Activated CD4-positive, alpha-beta T cell treated with anti-CD3 and anti-CD28 coated beads for 36 hours (primary cell): Measurements from ENCODE around the gene SCN3A. TPM values are rescaled to one million over a fixed set of nuclear protein-coding genes. Genes with fewer than 3 reads are reported as not detected.

Experiments
- ATAC-seq: fragments of 200-7000 bp; cut with Tn5 transposase; one replicate; pipeline ENCODE4 v1.10.0; 2021; ENCODE audit warnings: mild to moderate bottlenecking, moderate library complexity
- CTCF ChIA-PET: fragments of 350-600 bp; sonication (Branson Sonifier 250); formaldehyde crosslinking; loops from one replicate; lab custom pipeline; 2021; ENCODE audit warnings: antibody characterized with exemption; lab: Charles Lee
- POLR2A ChIA-PET: fragments of 350-600 bp; sonication (Branson Sonifier 250); formaldehyde crosslinking; loops from one replicate; lab custom pipeline; 2021; ENCODE audit warnings: antibody characterized with exemption, inconsistent platforms; lab: Charles Lee
- DNase-seq: peaks from one replicate; pipeline ENCODE4 v3.0.0-alpha.2; 2020
- H3K27ac Mint-ChIP-seq: one replicate; pipeline ENCODE4 v1.8.0; 2021; ENCODE audit warnings: mixed read lengths
- H3K27me3 Mint-ChIP-seq: one replicate; pipeline ENCODE4 v1.8.0; 2021; ENCODE audit warnings: mixed read lengths
- H3K36me3 Mint-ChIP-seq: one replicate; pipeline ENCODE4 v1.8.0; 2021; ENCODE audit warnings: low read depth, mixed read lengths
- H3K4me1 Mint-ChIP-seq: one replicate; pipeline ENCODE4 v1.8.0; 2021; ENCODE audit warnings: mixed read lengths
- H3K4me3 Mint-ChIP-seq: one replicate; pipeline ENCODE4 v1.8.0; 2021; ENCODE audit warnings: mild to moderate bottlenecking, moderate library complexity, mixed read lengths
- H3K9me3 Mint-ChIP-seq: one replicate; pipeline ENCODE4 v1.8.0; 2021; ENCODE audit warnings: low read depth, mixed read lengths
- intact Hi-C, 2 experiments: fragments of 100-400 bp; cut with DNase I in 1 of 2; cut with micrococcal nuclease in 1 of 2; formaldehyde crosslinking; loops; one replicate each; pipeline versions ENCODE4 v1.14.2 to v1.15.1; 2022 to 2024; cut with DNase I, micrococcal nuclease
- total RNA-seq, 2 experiments: library from RNA; stranded (reverse); gene quantifications; one replicate each; pipeline ENCODE4 v1.2.3, GENCODE V29; 2021

The SCN3A gene
- total RNA-seq, 2 experiments from 2014 or later: 0.23 to 0.30 TPM

GRCh38 chr2:165185633-165186032 lies 18.2 kb downstream of the SCN3A start:
- no peaks in the 10 kb centered on the region for H3K4me1 Mint-ChIP-seq
- H3K4me3 Mint-ChIP-seq: no peak overlapping the region
- H3K27ac Mint-ChIP-seq: no peak overlapping the region
- no peak for ATAC-seq
- ChIA-PET POLR2A (no interaction called here), CTCF (interaction anchor here (1.6 kb wide), 1 partner anchor 18 kb away, joined by 4 read pairs; the partner anchor contains the start of gene SCN3A)
- intact Hi-C loops: no loop called here
- H3K9me3 Mint-ChIP-seq: no peaks in the 10 kb centered on the region
- no peaks in the 10 kb centered on the region for H3K27me3 Mint-ChIP-seq
- no peaks in the 10 kb centered on the region for H3K36me3 Mint-ChIP-seq
- DNase-seq: no peak

GRCh38 chr2:165182029-165182428 lies 21.8 kb downstream of the SCN3A start:
- Mint-ChIP-seq H3K27me3 (peaks cover 2% of the 10 kb centered on the region), H3K4me1 (no peaks in the 10 kb centered on the region), H3K4me3 (no peak overlapping the region), H3K36me3 (no peaks in the 10 kb centered on the region), H3K27ac (no peak overlapping the region), H3K9me3 (no peaks in the 10 kb centered on the region)
- intact Hi-C loops: no loop called here
- DNase-seq (peak; percentile 8), ATAC-seq (no peak)
- POLR2A ChIA-PET: no interaction called here
- CTCF ChIA-PET: interaction anchor here (0.6 to 1.0 kb wide), 2 partner anchors 22 to 39 kb away, joined by 4 read pairs; partner anchors contain the start of gene SCN3A

- Mint-ChIP-seq H3K27me3 (peaks cover 3% of the 10 kb centered on the region), H3K9me3 (no peaks in the 10 kb centered on the region), H3K4me3 (no peak overlapping the region), H3K36me3 (no peaks in the 10 kb centered on the region), H3K4me1 (no peaks in the 10 kb centered on the region), H3K27ac (no peak overlapping the region)
- ChIA-PET POLR2A (no interaction called here), CTCF (no interaction called here)
- ATAC-seq: no peak
- intact Hi-C loops: no loop called here
- no peak for DNase-seq
Observed at GRCh38 chr2:165176780-165177179, 27.1 kb downstream of the SCN3A start.

- intact Hi-C loops: no loop called here
- peaks cover 1% of the 10 kb centered on the region for H3K27me3 Mint-ChIP-seq
- no peaks in the 10 kb centered on the region for H3K36me3 Mint-ChIP-seq
- no peak overlapping the region for H3K4me3 Mint-ChIP-seq
- H3K27ac Mint-ChIP-seq: no peak overlapping the region
- H3K4me1 Mint-ChIP-seq: no peaks in the 10 kb centered on the region
- ChIA-PET CTCF (interaction anchor here (1.4 kb wide), 1 partner anchor 31 kb away, joined by 4 read pairs; the partner anchor contains the start of gene SCN3A), POLR2A (no interaction called here)
- no peak for DNase-seq
- H3K9me3 Mint-ChIP-seq: no peaks in the 10 kb centered on the region
- ATAC-seq: no peak
Observed at GRCh38 chr2:165173215-165173614, 30.6 kb downstream of the SCN3A start.

- intact Hi-C loops: no loop called here
- CTCF ChIA-PET: no interaction called here
- H3K36me3 Mint-ChIP-seq: no peaks in the 10 kb centered on the region
Observed at GRCh38 chr2:165164201-165164600, 39.6 kb downstream of the SCN3A start.

GRCh38 chr2:165163761-165164160 lies 40.1 kb downstream of the SCN3A start:
- ChIA-PET CTCF (interaction anchor here (1.2 kb wide), 1 partner anchor 22 kb away, joined by 3 read pairs; no protein-coding TSS in a partner anchor), POLR2A (no interaction called here)
- Mint-ChIP-seq H3K4me1 (no peaks in the 10 kb centered on the region), H3K4me3 (no peak overlapping the region), H3K36me3 (no peaks in the 10 kb centered on the region), H3K27ac (no peak overlapping the region), H3K27me3 (peaks cover 2% of the 10 kb centered on the region), H3K9me3 (no peaks in the 10 kb centered on the region)
- intact Hi-C loops: no loop called here
- ATAC-seq (no peak), DNase-seq (no peak)

More at GRCh38 chr2:165164201-165164600, 39.6 kb downstream of the SCN3A start:
- peaks cover 2% of the 10 kb centered on the region for H3K27me3 Mint-ChIP-seq
- H3K9me3 Mint-ChIP-seq: no peaks in the 10 kb centered on the region
- no peaks in the 10 kb centered on the region for H3K4me1 Mint-ChIP-seq
- no peak for ATAC-seq
- H3K4me3 Mint-ChIP-seq: no peak overlapping the region
- POLR2A ChIA-PET: no interaction called here
- no peak overlapping the region for H3K27ac Mint-ChIP-seq
- DNase-seq: no peak

- intact Hi-C loops: no loop called here
- H3K4me3 Mint-ChIP-seq: no peak overlapping the region
- no peaks in the 10 kb centered on the region for H3K4me1 Mint-ChIP-seq
- ChIA-PET POLR2A (no interaction called here), CTCF (interaction anchor here (1.2 kb wide), 1 partner anchor 21 kb away, joined by 3 read pairs; no protein-coding TSS in a partner anchor)
- no peaks in the 10 kb centered on the region for H3K36me3 Mint-ChIP-seq
- ATAC-seq (no peak), DNase-seq (no peak)
- no peaks in the 10 kb centered on the region for H3K9me3 Mint-ChIP-seq
- H3K27me3 Mint-ChIP-seq: peaks cover 2% of the 10 kb centered on the region
- H3K27ac Mint-ChIP-seq: no peak overlapping the region
Observed at GRCh38 chr2:165162466-165162865, 41.4 kb downstream of the SCN3A start.

- DNase-seq (no peak), ATAC-seq (no peak)
- no peak overlapping the region for H3K4me3 Mint-ChIP-seq
- no peaks in the 10 kb centered on the region for H3K36me3 Mint-ChIP-seq
- H3K27ac Mint-ChIP-seq: no peak overlapping the region
- H3K27me3 Mint-ChIP-seq: peaks cover 2% of the 10 kb centered on the region
- intact Hi-C loops: no loop called here
- H3K4me1 Mint-ChIP-seq: no peaks in the 10 kb centered on the region
- ChIA-PET CTCF (no interaction called here), POLR2A (no interaction called here)
- H3K9me3 Mint-ChIP-seq: no peaks in the 10 kb centered on the region
Observed at GRCh38 chr2:165161510-165161909, 42.3 kb downstream of the SCN3A start.

GRCh38 chr2:165157160-165157559 lies 46.7 kb downstream of the SCN3A start:
- ATAC-seq: no peak
- CTCF ChIA-PET: no interaction called here

GRCh38 chr2:165155152-165155551 lies 48.7 kb downstream of the SCN3A start:
- no peaks in the 10 kb centered on the region for H3K9me3 Mint-ChIP-seq
- POLR2A ChIA-PET: no interaction called here

More at GRCh38 chr2:165157160-165157559, 46.7 kb downstream of the SCN3A start:
- POLR2A ChIA-PET: no interaction called here
- no peaks in the 10 kb centered on the region for H3K9me3 Mint-ChIP-seq
- H3K36me3 Mint-ChIP-seq: no peaks in the 10 kb centered on the region
- no peaks in the 10 kb centered on the region for H3K4me1 Mint-ChIP-seq
- H3K27ac Mint-ChIP-seq: no peak overlapping the region
- intact Hi-C loops: no loop called here
- DNase-seq: no peak
- H3K4me3 Mint-ChIP-seq: no peak overlapping the region
- H3K27me3 Mint-ChIP-seq: no peaks in the 10 kb centered on the region

GRCh38 chr2:165149439-165149838 lies 54.4 kb downstream of the SCN3A start:
- intact Hi-C loops: no loop called here

More at GRCh38 chr2:165155152-165155551, 48.7 kb downstream of the SCN3A start:
- CTCF ChIA-PET: interaction anchor here (0.6 kb wide), 1 partner anchor 10 kb away, joined by 4 read pairs; no protein-coding TSS in a partner anchor
- intact Hi-C loops: no loop called here
- H3K27ac Mint-ChIP-seq: no peak overlapping the region
- H3K4me3 Mint-ChIP-seq: no peak overlapping the region
- ATAC-seq (no peak), DNase-seq (no peak)
- H3K4me1 Mint-ChIP-seq: no peaks in the 10 kb centered on the region
- no peaks in the 10 kb centered on the region for H3K27me3 Mint-ChIP-seq
- no peaks in the 10 kb centered on the region for H3K36me3 Mint-ChIP-seq

GRCh38 chr2:165147186-165148045 lies 56.4 kb downstream of the SCN3A start:
- POLR2A ChIA-PET: no interaction called here
- CTCF ChIA-PET: interaction anchor here (0.6 kb wide), 1 partner anchor 9 kb away, joined by 4 read pairs; no protein-coding TSS in a partner anchor
- no peak overlapping the region for H3K27ac Mint-ChIP-seq
- ATAC-seq (no peak), DNase-seq (no peak)
- no peaks in the 10 kb centered on the region for H3K36me3 Mint-ChIP-seq
- no peak overlapping the region for H3K4me3 Mint-ChIP-seq
- intact Hi-C loops: no loop called here
- H3K27me3 Mint-ChIP-seq: peaks cover 1% of the 10 kb centered on the region
- H3K9me3 Mint-ChIP-seq: no peaks in the 10 kb centered on the region
- H3K4me1 Mint-ChIP-seq: peaks cover 2% of the 10 kb centered on the region

More at GRCh38 chr2:165149439-165149838, 54.4 kb downstream of the SCN3A start:
- peaks cover 2% of the 10 kb centered on the region for H3K4me1 Mint-ChIP-seq
- CTCF ChIA-PET: no interaction called here
- POLR2A ChIA-PET: no interaction called here
- no peak overlapping the region for H3K27ac Mint-ChIP-seq
- no peaks in the 10 kb centered on the region for H3K9me3 Mint-ChIP-seq
- no peak overlapping the region for H3K4me3 Mint-ChIP-seq
- H3K27me3 Mint-ChIP-seq: peaks cover 1% of the 10 kb centered on the region
- H3K36me3 Mint-ChIP-seq: no peaks in the 10 kb centered on the region
- ATAC-seq (peak; percentile 78), DNase-seq (peak; percentile 29)
